ENCODE data around the gene TNFAIP8. TPM values are rescaled to one million over a fixed set of nuclear protein-coding genes. Genes with fewer than 3 reads are reported as not detected.
"Not testable (repeated sequence)": the region's sequence is repeated elsewhere in the genome, so short reads cannot be mapped to it uniquely, and the experiment has no call there.

The TNFAIP8 gene
- total RNA-seq, 1 experiment from 2014 or later: 7.3 TPM

GRCh38 chr5:119439140-119439631 is 83.4 kb downstream of the TNFAIP8 start:
- Mint-ChIP-seq H3K4me3 (no peak overlapping the region), H3K27ac (no peak overlapping the region; a peak in 1 of 7 replicates), H3K27me3 (ENCODE audit: low read depth) (peaks cover 11% of the 10 kb centered on the region), H3K4me1 (peaks cover 8 to 10% of the 10 kb centered on the region in 2 experiments; a peak in 3 of 4 replicates), H3K36me3 (ENCODE audit: insufficient read depth in 1 of 3, low read depth in 3 of 3) (peaks cover 12 to 22% (median 14%) of the 10 kb centered on the region in 3 experiments), H3K9me3 (peaks cover 17 to 33% of the 10 kb centered on the region in 2 experiments)
- H2BK20ac ChIP-seq (ENCODE audit: low read depth, low read length, poor library complexity, severe bottlenecking): no peak overlapping the region
- no peak overlapping the region for H3K9ac ChIP-seq (ENCODE audit: extremely low read depth, insufficient read length, low read length)
- H2BK15ac ChIP-seq (ENCODE audit: low read depth, low read length): no peak overlapping the region
- H3K4me2 ChIP-seq (ENCODE audit: insufficient read depth, insufficient read length, low read length): no peak overlapping the region
- no peak overlapping the region for H3T11ph ChIP-seq (ENCODE audit: low read length)
- no peak overlapping the region for H3K18ac ChIP-seq (ENCODE audit: insufficient read length, low read depth, low read length)
- no peak overlapping the region for H4K5ac ChIP-seq (ENCODE audit: insufficient read length, low read depth, low read length)
- no peaks in the 10 kb centered on the region for H3K79me1 ChIP-seq (ENCODE audit: insufficient read depth, low read depth, low read length, poor library complexity, severe bottlenecking)
- no peak overlapping the region for H4K91ac ChIP-seq (ENCODE audit: insufficient read length, low read depth, low read length)
- H3K23ac ChIP-seq (ENCODE audit: insufficient read length, low read depth, low read length): no peak overlapping the region
- H2AFZ ChIP-seq (ENCODE audit: low read length): no peak overlapping the region
- no CpG with 5 or more reads among the region's 8 CpGs for WGBS (ENCODE audit: extremely low coverage, insufficient read length, low lambda C conversion rate)
- no peaks in the 10 kb centered on the region for H4K20me1 ChIP-seq (ENCODE audit: control insufficient read depth, insufficient read depth, insufficient read length)
- no peak overlapping the region for H3K14ac ChIP-seq (ENCODE audit: insufficient read depth, low read length)
- no peak overlapping the region for H2BK12ac ChIP-seq (ENCODE audit: insufficient read length, low read depth, low read length)
- no peak overlapping the region for H2BK120ac ChIP-seq (ENCODE audit: low read depth, low read length, poor library complexity, severe bottlenecking)
- no peaks in the 10 kb centered on the region for H3K4me1 ChIP-seq (ENCODE audit: insufficient read depth, low read length)
- H3K27ac ChIP-seq (ENCODE audit: insufficient read length, low read depth, low read length): no peak overlapping the region
- no peaks in the 10 kb centered on the region for H3K27me3 ChIP-seq (ENCODE audit: insufficient read depth, low read length)
- no peaks in the 10 kb centered on the region for H3K23me2 ChIP-seq (ENCODE audit: insufficient read length, low read depth, low read length, poor library complexity, severe bottlenecking)
- no peak for DNase-seq
- no peak overlapping the region for H3K56ac ChIP-seq (ENCODE audit: insufficient read length, low read depth, low read length)
- no peak overlapping the region for H3K4ac ChIP-seq (ENCODE audit: low read depth, low read length)
- no peak for TF ChIP-seq CTCF (conservative IDR thresholded peaks at IDR 0.05)
- H2AK5ac ChIP-seq (ENCODE audit: insufficient read length, low read length): no peak overlapping the region
- H3K9me3 ChIP-seq (ENCODE audit: control insufficient read depth, low read depth, low read length): peaks cover 12% of the 10 kb centered on the region
- H2BK5ac ChIP-seq (ENCODE audit: insufficient read length, low read length): no peak overlapping the region
- no peak overlapping the region for H4K8ac ChIP-seq (replicated peaks; ENCODE audit: insufficient read length, low read depth, low read length)
- H3K79me2 ChIP-seq (ENCODE audit: insufficient read depth, low read length): no peaks in the 10 kb centered on the region

- not testable (repeated sequence) for DNase-seq; H2BK5ac ChIP-seq (ENCODE audit: insufficient read length, low read length); H3K79me2 ChIP-seq (ENCODE audit: insufficient read depth, low read length); H3K56ac ChIP-seq (ENCODE audit: insufficient read length, low read depth, low read length); H4K5ac ChIP-seq (ENCODE audit: insufficient read length, low read depth, low read length); H2BK20ac ChIP-seq (ENCODE audit: low read depth, low read length, poor library complexity, severe bottlenecking); H3K4me1 ChIP-seq (ENCODE audit: insufficient read depth, low read length); H3K9ac ChIP-seq (ENCODE audit: extremely low read depth, insufficient read length, low read length); H3K27ac ChIP-seq (ENCODE audit: insufficient read length, low read depth, low read length); H2AFZ ChIP-seq (ENCODE audit: low read length); H3K23ac ChIP-seq (ENCODE audit: insufficient read length, low read depth, low read length); H3K27me3 ChIP-seq (ENCODE audit: insufficient read depth, low read length); H3K4me3 Mint-ChIP-seq; H4K91ac ChIP-seq (ENCODE audit: insufficient read length, low read depth, low read length); H3K4me2 ChIP-seq (ENCODE audit: insufficient read depth, insufficient read length, low read length); H3K14ac ChIP-seq (ENCODE audit: insufficient read depth, low read length); H2BK12ac ChIP-seq (ENCODE audit: insufficient read length, low read depth, low read length); H3K23me2 ChIP-seq (ENCODE audit: insufficient read length, low read depth, low read length, poor library complexity, severe bottlenecking); H2BK15ac ChIP-seq (ENCODE audit: low read depth, low read length); H3K18ac ChIP-seq (ENCODE audit: insufficient read length, low read depth, low read length); H3T11ph ChIP-seq (ENCODE audit: low read length); H4K20me1 ChIP-seq (ENCODE audit: control insufficient read depth, insufficient read depth, insufficient read length); H2BK120ac ChIP-seq (ENCODE audit: low read depth, low read length, poor library complexity, severe bottlenecking); H4K8ac ChIP-seq (replicated peaks; ENCODE audit: insufficient read length, low read depth, low read length); H2AK5ac ChIP-seq (ENCODE audit: insufficient read length, low read length); H3K4ac ChIP-seq (ENCODE audit: low read depth, low read length); H3K79me1 ChIP-seq (ENCODE audit: insufficient read depth, low read depth, low read length, poor library complexity, severe bottlenecking); H3K27ac Mint-ChIP-seq
- H3K27me3 Mint-ChIP-seq (ENCODE audit: low read depth): peaks cover 11% of the 10 kb centered on the region
- H3K4me1 Mint-ChIP-seq: peaks cover 8 to 10% of the 10 kb centered on the region in 2 experiments; a peak in 3 of 4 replicates
- H3K36me3 Mint-ChIP-seq (ENCODE audit: insufficient read depth in 1 of 3, low read depth in 3 of 3): peaks cover 12 to 25% (median 15%) of the 10 kb centered on the region in 3 experiments
- peaks cover 12% of the 10 kb centered on the region for H3K9me3 ChIP-seq (ENCODE audit: control insufficient read depth, low read depth, low read length)
- no CpG with 5 or more reads among the region's 3 CpGs for WGBS (ENCODE audit: extremely low coverage, insufficient read length, low lambda C conversion rate)
- H3K9me3 Mint-ChIP-seq: peaks cover 22 to 34% of the 10 kb centered on the region in 2 experiments
Observed at GRCh38 chr5:119439632-119440031, 83.8 kb downstream of the TNFAIP8 start.

All from H9 (cell line).